SHP77 treated with DMSO at 0.1 percent for 48 hours (cell line): Measurements from ENCODE around the gene S100G.

Experiments
- DNase-seq: peaks from one replicate; lab custom pipeline; 2025; lab: John Stamatoyannopoulos, UW

Gene S100G

DNA sequence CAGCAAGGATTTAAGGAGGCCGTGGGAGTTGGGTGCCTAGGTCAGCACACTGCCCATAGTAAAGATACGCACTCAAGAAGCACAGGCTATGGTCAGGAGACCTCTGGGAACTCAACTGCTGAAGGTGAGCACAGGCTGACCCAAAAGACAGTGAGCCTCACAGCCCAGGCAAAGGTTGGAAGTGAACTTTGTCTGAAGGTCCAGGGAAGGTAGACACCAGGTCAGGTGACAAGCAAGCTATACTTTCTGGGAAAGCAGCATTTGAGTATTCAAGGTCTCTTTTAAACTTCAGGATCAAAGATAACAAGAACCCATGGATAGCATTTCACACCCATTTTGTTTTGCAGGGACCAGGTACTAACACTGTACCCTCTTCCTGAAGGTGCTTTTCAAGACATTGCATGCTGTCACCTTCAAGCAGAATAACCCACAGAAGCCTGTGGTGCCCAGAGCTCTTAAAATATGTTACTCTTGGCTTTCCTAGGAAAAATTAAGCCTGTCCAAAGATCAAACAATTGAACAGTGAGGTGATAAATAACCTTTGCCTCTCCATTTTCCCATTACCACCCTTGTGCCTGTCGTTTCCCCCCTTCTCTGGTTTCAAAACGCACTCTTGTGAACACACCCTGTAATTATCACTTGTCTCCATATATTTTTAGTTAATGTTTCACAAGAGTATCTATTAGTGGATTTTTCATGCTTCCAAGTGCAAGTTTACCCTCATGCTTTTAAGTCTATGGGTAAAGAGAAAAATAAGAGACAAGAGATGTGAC, 3.4 kb upstream of the S100G start:
- DNase-seq, result no peak

DNA sequence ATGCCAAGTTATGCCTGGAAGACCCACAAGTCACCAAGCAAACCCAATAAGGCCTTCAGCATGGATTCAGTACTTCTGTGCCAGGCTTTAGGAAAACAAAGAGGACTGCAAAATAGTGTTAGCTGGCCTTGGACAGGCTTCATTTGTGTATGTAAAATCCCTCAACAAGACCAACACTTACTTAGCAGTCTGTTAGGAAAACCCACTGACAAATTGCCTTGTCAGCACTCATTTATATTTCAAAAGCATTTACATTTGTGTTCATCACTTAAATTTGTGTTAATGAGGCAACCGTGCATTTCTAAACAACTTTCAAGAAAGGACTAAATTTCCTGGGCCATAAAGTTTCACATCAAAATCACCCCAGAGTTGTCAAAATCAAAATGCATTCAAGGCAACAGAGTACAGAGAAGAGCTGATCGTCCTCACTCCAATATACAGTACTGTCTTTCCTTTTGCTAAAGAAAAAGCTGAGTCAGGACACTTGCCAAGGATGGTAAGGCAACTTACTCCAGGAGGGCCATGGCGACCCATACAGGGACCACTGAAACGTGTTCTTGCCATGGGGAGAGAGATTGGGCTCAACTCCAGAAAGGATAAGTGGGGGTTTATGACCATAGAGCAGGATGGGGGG, 1.6 kb downstream of the S100G start:
- DNase-seq, result no peak

DNA sequence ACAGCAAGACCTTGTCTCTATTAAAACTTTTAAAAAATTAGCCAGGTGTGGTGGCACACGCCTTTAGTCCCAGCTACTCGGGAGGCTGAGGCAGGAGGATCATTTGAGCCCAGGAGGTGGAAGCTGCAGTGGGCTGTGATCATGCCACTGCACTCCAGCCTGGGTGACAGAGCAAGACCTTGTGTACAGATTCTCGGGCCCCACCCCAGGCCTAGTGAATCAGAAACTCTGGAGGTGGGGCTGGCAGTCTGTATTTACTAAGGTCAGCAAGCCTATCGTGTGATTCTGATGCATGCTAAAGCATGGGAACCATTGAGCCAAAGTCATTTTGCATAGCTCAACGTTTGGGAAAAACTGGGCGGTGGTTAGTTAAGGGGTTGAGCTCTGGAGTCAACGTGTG, 3.5 kb downstream of the S100G start:
- no peak for DNase-seq

DNA sequence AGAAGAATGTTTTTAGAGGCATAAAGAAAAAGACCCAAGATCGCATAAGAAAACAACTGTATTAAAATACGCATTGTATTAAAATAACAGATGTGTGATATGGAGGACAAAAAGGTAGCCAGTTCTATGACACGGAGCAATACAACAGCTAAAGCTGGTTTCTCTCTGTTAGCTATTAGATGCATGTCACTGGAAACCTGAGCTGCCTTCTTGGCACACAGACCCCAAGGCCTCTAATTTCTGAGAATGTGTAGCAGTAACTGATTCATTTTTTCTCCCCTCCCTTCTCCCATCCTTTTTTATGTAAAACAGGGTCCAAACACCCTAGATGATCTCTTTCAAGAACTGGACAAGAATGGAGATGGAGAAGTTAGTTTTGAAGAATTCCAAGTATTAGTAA, 4.1 kb downstream of the S100G start:
- no peak for DNase-seq

GRCh38 chrX:16658284-16658683, 8.3 kb downstream of the S100G start:
- DNase-seq, result no peak

GRCh38 chrX:16659321-16659720, 9.4 kb downstream of the S100G start:
- DNase-seq, result no peak

GRCh38 chrX:16661495-16661894, 11.5 kb downstream of the S100G start:
- no peak for DNase-seq

DNA sequence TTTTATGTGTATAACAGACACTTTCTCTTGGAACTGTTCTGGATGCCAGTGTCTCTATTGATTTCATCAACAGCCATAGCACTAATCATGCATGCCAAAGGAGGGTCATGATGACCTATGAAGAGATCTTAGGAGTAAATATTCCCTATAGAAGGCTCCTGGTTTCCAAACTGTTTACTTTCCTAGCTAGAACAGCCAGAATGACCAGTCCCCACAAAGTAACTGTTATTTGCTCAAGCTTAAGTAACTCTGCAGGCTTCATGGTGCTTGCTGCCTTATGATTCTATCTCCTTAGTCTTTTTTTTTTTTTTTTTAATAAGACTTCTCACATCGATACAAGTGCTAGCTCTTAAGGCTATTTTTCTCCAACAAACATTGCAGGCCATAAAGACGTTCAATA, 12.4 kb downstream of the S100G start:
- no peak for DNase-seq

- no peak for DNase-seq
Measured at GRCh38 chrX:16664074-16664473, 14.1 kb downstream of the S100G start.

GRCh38 chrX:16664626-16665025, 14.7 kb downstream of the S100G start:
- DNase-seq, result no peak

- DNase-seq, result no peak
Measured at GRCh38 chrX:16665089-16665488, 15.1 kb downstream of the S100G start.

GRCh38 chrX:16666541-16666940, 16.6 kb downstream of the S100G start:
- no peak for DNase-seq

- DNase-seq, result no peak
Measured at GRCh38 chrX:16671005-16671404, 21.0 kb downstream of the S100G start.

- no peak for DNase-seq
Measured at GRCh38 chrX:16678689-16679088, 28.7 kb downstream of the S100G start.

GRCh38 chrX:16683007-16683664, 33.2 kb downstream of the S100G start:
- no peak for DNase-seq

DNA sequence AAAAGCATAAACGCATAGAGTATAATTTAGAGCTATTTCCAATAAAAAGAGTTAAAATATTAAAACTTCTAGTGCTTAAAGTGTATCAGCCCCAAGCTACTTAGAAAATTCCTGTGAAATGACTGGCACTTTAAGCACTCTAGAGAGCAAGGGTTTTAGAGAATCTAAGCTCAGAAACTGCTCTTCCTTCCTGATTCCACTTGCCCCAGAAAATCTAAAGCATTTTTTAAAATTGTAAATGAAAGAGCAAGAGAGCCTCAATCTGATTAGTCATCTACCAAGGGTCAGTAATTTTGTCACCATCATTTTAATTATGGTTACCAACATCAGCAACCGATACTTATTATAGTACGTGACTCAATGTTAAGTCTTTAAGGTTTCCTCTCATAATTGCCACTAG, 37.6 kb downstream of the S100G start:
- DNase-seq, result no peak

- no peak for DNase-seq
Measured at GRCh38 chrX:16695079-16695676, 45.2 kb downstream of the S100G start.

GRCh38 chrX:16696956-16697355, 47.0 kb downstream of the S100G start:
- no peak for DNase-seq

DNA sequence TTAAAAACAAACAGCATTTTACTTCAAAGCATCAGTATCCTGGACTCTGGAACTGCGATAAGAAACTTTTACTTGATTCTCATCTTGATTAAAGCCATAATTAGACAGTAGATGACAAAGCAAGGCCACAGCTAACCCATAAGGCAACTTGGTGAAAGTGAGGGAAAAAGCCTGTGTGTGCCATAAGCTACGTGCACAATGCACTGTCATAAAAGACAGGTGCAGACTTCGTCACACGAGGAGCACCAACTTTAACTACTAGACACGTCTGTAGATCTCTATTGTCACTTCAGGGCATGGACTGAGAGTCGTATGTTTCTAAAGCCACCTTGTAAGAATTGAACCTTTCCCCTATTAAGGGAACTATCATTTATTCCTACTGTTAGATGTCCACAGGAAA, 49.4 kb downstream of the S100G start:
- no peak for DNase-seq

DNA sequence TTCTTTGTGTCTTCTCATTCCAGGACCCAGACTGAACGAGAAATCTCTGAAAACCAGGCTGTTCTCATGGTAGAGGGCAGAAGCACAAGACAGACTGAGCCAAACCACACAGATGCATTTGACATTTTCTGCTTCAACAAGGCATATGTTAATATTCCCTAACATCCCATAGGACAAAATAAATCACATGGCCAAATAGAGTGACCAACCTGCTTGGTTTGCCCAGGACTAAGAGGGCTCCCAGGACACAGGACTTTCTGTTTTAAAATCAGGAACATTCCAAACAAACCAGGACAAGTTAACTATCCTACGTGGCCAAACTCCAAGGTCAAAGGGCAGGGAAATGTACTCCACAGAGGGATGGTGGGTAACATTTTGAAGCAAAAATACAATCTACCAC, 50.8 kb downstream of the S100G start:
- DNase-seq, result no peak

DNA sequence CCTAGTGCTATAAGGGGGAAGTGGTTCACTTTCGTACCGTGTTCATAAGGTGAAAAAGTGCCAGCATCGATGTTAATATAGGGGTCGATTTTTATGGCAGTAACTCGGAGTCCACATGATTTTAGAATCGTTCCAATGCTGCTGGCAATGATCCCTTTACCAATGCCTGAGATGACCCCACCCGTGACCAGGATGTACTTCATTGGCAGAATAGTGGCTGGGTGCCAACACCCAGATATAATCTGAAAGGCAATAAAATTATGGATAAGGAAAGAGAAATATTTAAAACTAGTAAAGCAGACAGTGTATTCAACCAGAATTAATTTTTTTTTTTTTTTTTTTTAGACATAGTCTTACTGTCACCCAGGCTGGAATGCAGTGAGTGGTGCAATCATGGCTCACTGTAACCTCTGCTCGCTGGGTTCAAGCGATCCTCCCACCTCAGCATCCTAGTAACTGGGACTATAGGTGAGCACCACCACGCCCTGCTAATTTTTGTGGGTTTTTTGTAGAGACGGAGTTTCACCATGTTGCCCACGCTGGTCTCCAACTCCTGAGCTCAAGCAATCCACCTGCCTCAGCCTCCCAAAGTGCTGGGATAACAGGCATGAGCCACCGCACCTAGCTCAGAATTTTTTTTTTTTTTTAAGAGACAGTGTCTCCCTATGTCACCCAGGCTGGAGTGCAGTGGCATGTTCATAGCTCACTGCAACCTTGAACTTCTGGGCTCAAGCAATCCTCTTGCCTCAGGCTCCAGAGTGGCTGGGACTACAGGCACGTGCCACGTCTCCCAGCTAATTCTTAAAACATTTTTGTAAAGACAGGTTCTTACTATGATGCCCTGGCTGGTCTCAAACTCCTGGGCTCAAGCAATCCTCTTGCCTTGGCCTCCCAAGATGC, 53.0 kb downstream of the S100G start:
- no peak for DNase-seq
